Activated naive CD4-positive, alpha-beta T cell treated with anti-CD3 and anti-CD28 coated beads, Interleukin-2, amount 10 ng/mL, durations not matched to agents 7 days and 5 days (primary cell): Measurements from ENCODE around the gene GATAD2B.

Experiments
- CTCF ChIA-PET: fragments of 350-600 bp; sonication (Branson Sonifier 250); formaldehyde crosslinking; loops from one replicate; lab custom pipeline; 2021; ENCODE audit warnings: antibody characterized with exemption; lab: Charles Lee
- DNase-seq: peaks from one replicate; pipeline ENCODE4 v3.0.0-alpha.2; 2020
- H3K27ac Mint-ChIP-seq: one replicate; pipeline ENCODE4 v1.8.0; 2021; ENCODE audit warnings: mild to moderate bottlenecking, moderate library complexity, mixed read lengths
- H3K27me3 Mint-ChIP-seq: one replicate; pipeline ENCODE4 v1.8.0; 2021; ENCODE audit warnings: mild to moderate bottlenecking, mixed read lengths
- H3K36me3 Mint-ChIP-seq: one replicate; pipeline ENCODE4 v1.8.0; 2021; ENCODE audit warnings: mixed read lengths
- H3K4me1 Mint-ChIP-seq: one replicate; pipeline ENCODE4 v1.8.0; 2021; ENCODE audit warnings: mixed read lengths
- H3K4me3 Mint-ChIP-seq: one replicate; pipeline ENCODE4 v1.8.0; 2021; ENCODE audit warnings: mild to moderate bottlenecking, moderate library complexity, mixed read lengths
- H3K9me3 Mint-ChIP-seq: one replicate; pipeline ENCODE4 v1.8.0; 2021; ENCODE audit warnings: mixed read lengths

GATAD2B gene

GRCh38 chr1:153780551-153780950 is 142.2 kb downstream of the GATAD2B start:
- Mint-ChIP-seq H3K36me3 (no peaks in the 10 kb centered on the region), H3K9me3 (no peaks in the 10 kb centered on the region), H3K27me3 (peaks cover 11% of the 10 kb centered on the region), H3K4me1 (peaks cover 27% of the 10 kb centered on the region), H3K27ac (no peak overlapping the region), H3K4me3 (no peak overlapping the region)
- DNase-seq: no peak
- CTCF ChIA-PET: interaction anchor here (0.9 to 1.9 kb wide), 2 partner anchors 139 to 206 kb away, joined by 3 to 4 read pairs; partner anchors contain the start of gene RAB13

- Mint-ChIP-seq H3K27ac (no peak overlapping the region), H3K27me3 (peaks cover 11% of the 10 kb centered on the region), H3K36me3 (no peaks in the 10 kb centered on the region), H3K4me1 (peaks cover 28% of the 10 kb centered on the region), H3K4me3 (no peak overlapping the region), H3K9me3 (no peaks in the 10 kb centered on the region)
- CTCF ChIA-PET: interaction anchor here (1.9 kb wide), 1 partner anchor 206 kb away, joined by 4 read pairs; the partner anchor contains the start of gene RAB13
- DNase-seq: no peak
Observed at GRCh38 chr1:153779781-153780541, 142.8 kb downstream of the GATAD2B start.

- H3K36me3 Mint-ChIP-seq: peaks cover 2% of the 10 kb centered on the region
- H3K27me3 Mint-ChIP-seq: peaks cover 11% of the 10 kb centered on the region
- H3K27ac Mint-ChIP-seq: no peak overlapping the region
- H3K4me1 Mint-ChIP-seq: peaks cover 38% of the 10 kb centered on the region
- H3K9me3 Mint-ChIP-seq: no peaks in the 10 kb centered on the region
- DNase-seq: no peak
- CTCF ChIA-PET: no interaction called here
- H3K4me3 Mint-ChIP-seq: no peak overlapping the region
Observed at GRCh38 chr1:153778824-153779519, 143.8 kb downstream of the GATAD2B start.

GRCh38 chr1:153778051-153778823 is 144.5 kb downstream of the GATAD2B start:
- H3K9me3 Mint-ChIP-seq: no peaks in the 10 kb centered on the region
- CTCF ChIA-PET: no interaction called here
- no peak overlapping the region for H3K27ac Mint-ChIP-seq
- H3K4me1 Mint-ChIP-seq: peaks cover 41% of the 10 kb centered on the region
- H3K36me3 Mint-ChIP-seq: peaks cover 7% of the 10 kb centered on the region
- DNase-seq: no peak
- peaks cover 11% of the 10 kb centered on the region for H3K27me3 Mint-ChIP-seq
- H3K4me3 Mint-ChIP-seq: no peak overlapping the region

- DNase-seq: no peak
- Mint-ChIP-seq H3K9me3 (no peaks in the 10 kb centered on the region), H3K27ac (peak overlapping the region; percentile 47), H3K4me1 (peaks cover 38% of the 10 kb centered on the region), H3K27me3 (peaks cover 11% of the 10 kb centered on the region), H3K36me3 (peaks cover 11% of the 10 kb centered on the region), H3K4me3 (no peak overlapping the region)
- CTCF ChIA-PET: no interaction called here
Observed at GRCh38 chr1:153777648-153778047, 145.1 kb downstream of the GATAD2B start.

- CTCF ChIA-PET: no interaction called here
- Mint-ChIP-seq H3K27ac (peak overlapping the region; percentile 22), H3K4me3 (peak overlapping the region; percentile 79), H3K4me1 (peaks cover 36% of the 10 kb centered on the region), H3K36me3 (peaks cover 15% of the 10 kb centered on the region), H3K27me3 (peaks cover 11% of the 10 kb centered on the region), H3K9me3 (no peaks in the 10 kb centered on the region)
- DNase-seq: no peak
Observed at GRCh38 chr1:153776845-153777370, 145.9 kb downstream of the GATAD2B start.

GRCh38 chr1:153776352-153776751 is 146.4 kb downstream of the GATAD2B start:
- Mint-ChIP-seq H3K9me3 (no peaks in the 10 kb centered on the region), H3K27ac (peak overlapping the region; percentile 22), H3K4me1 (peaks cover 36% of the 10 kb centered on the region), H3K36me3 (peaks cover 15% of the 10 kb centered on the region), H3K4me3 (peak overlapping the region; percentile 79), H3K27me3 (peaks cover 11% of the 10 kb centered on the region)
- DNase-seq: no peak
- CTCF ChIA-PET: interaction anchor here (2.1 kb wide), 1 partner anchor 210 kb away, joined by 10 read pairs; the partner anchor contains the start of gene RAB13

- CTCF ChIA-PET: interaction anchor here (0.8 to 2.1 kb wide), 3 partner anchors 21 to 211 kb away, joined by 3 to 10 read pairs (median 3); partner anchors contain the start of gene RAB13
Observed at GRCh38 chr1:153775458-153776327, 147.1 kb downstream of the GATAD2B start.

GRCh38 chr1:153774780-153775457 is 147.9 kb downstream of the GATAD2B start, which contains the start of gene SLC27A3:
Gene SLC27A3 (plus strand): TSS chr1:153775407. CDS start chr1:153775498, 91 bp downstream.
- DNase-seq: no peak
- Mint-ChIP-seq H3K27me3 (peaks cover 6% of the 10 kb centered on the region), H3K9me3 (no peaks in the 10 kb centered on the region), H3K27ac (peak within 1 kb of the TSS; percentile 89), H3K36me3 (peaks cover 18% of the 10 kb centered on the region), H3K4me3 (peak within 1 kb of the TSS; percentile 79), H3K4me1 (peaks cover 36% of the 10 kb centered on the region)
- CTCF ChIA-PET: interaction anchor here (0.8 to 2.1 kb wide), 3 partner anchors 22 to 212 kb away, joined by 3 to 10 read pairs (median 3); partner anchors contain the start of gene RAB13

More at GRCh38 chr1:153775458-153776327, 147.1 kb downstream of the GATAD2B start:
- Mint-ChIP-seq H3K27me3 (peaks cover 11% of the 10 kb centered on the region), H3K4me3 (peak overlapping the region; percentile 79), H3K4me1 (peaks cover 36% of the 10 kb centered on the region), H3K9me3 (no peaks in the 10 kb centered on the region), H3K36me3 (peaks cover 18% of the 10 kb centered on the region), H3K27ac (peak overlapping the region; percentile 89)
- DNase-seq: peak; percentile 76

- peaks cover 36% of the 10 kb centered on the region for H3K4me1 Mint-ChIP-seq
- H3K27ac Mint-ChIP-seq: peak overlapping the region; percentile 42
- H3K9me3 Mint-ChIP-seq: no peaks in the 10 kb centered on the region
- peak overlapping the region; percentile 79 for H3K4me3 Mint-ChIP-seq
- H3K36me3 Mint-ChIP-seq: peaks cover 24% of the 10 kb centered on the region
- CTCF ChIA-PET: interaction anchor here (0.9 to 2.1 kb wide), 3 partner anchors 29 to 213 kb away, joined by 3 to 10 read pairs (median 3); partner anchors contain the start of gene RAB13
- no peak for DNase-seq
- peaks cover 6% of the 10 kb centered on the region for H3K27me3 Mint-ChIP-seq
Observed at GRCh38 chr1:153774026-153774595, 148.7 kb downstream of the GATAD2B start.

- Mint-ChIP-seq H3K36me3 (peaks cover 31% of the 10 kb centered on the region), H3K27ac (peak overlapping the region; percentile 42), H3K9me3 (no peaks in the 10 kb centered on the region), H3K4me3 (no peak overlapping the region), H3K4me1 (peaks cover 36% of the 10 kb centered on the region), H3K27me3 (peaks cover 6% of the 10 kb centered on the region)
- CTCF ChIA-PET: interaction anchor here (0.9 to 1.4 kb wide), 4 partner anchors 30 to 213 kb away, joined by 3 read pairs; partner anchors contain the start of gene RAB13
- DNase-seq: no peak
Observed at GRCh38 chr1:153773096-153773921, 149.5 kb downstream of the GATAD2B start.
